GM18502 (cell line): ENCODE results near the gene SEC16A.
"Not testable (repeated sequence)": the region's sequence is repeated elsewhere in the genome, so short reads cannot be mapped to it uniquely, and the experiment has no call there.

Experiments used
- ATAC-seq: cut with Tn5 transposase; IDR thresholded peaks from one replicate; pipeline ENCODE4 v1.9.1; 2021; ENCODE audit warnings: mild to moderate bottlenecking; ENCODE audit not compliant: unreplicated experiment, poor library complexity

SEC16A gene

GRCh38 chr9:136405904-136406303 is 76.9 kb downstream of the SEC16A start:
- not testable (repeated sequence) for ATAC-seq

- ATAC-seq, result no peak
Measured at GRCh38 chr9:136405481-136405880, 77.4 kb downstream of the SEC16A start.

GRCh38 chr9:136404801-136405136 is 78.1 kb downstream of the SEC16A start:
- ATAC-seq, result no peak

- ATAC-seq, result no peak
Measured at GRCh38 chr9:136403915-136404800, 78.7 kb downstream of the SEC16A start.

- ATAC-seq, result no peak
Measured at GRCh38 chr9:136403538-136403914, 79.3 kb downstream of the SEC16A start.

GRCh38 chr9:136402067-136402466 is 80.8 kb downstream of the SEC16A start:
- no peak for ATAC-seq

- no peak for ATAC-seq
Measured at GRCh38 chr9:136401173-136401922, 81.5 kb downstream of the SEC16A start.

GRCh38 chr9:136400038-136400834 is 82.6 kb downstream of the SEC16A start, which contains the start of gene SNAPC4:
Gene SNAPC4 (minus strand): TSS chr9:136400170. CDS start chr9:136398428, 1,742 bp downstream.
- peak; percentile 77 for ATAC-seq

GRCh38 chr9:136399176-136400037 is 83.4 kb downstream of the SEC16A start:
- peak; percentile 20 for ATAC-seq

- no peak for ATAC-seq
Measured at GRCh38 chr9:136398286-136398685, 84.6 kb downstream of the SEC16A start.

- ATAC-seq, result no peak
Measured at GRCh38 chr9:136397643-136398042, 85.2 kb downstream of the SEC16A start.

- no peak for ATAC-seq
Measured at GRCh38 chr9:136396219-136396515, 86.7 kb downstream of the SEC16A start.

GRCh38 chr9:136395345-136396218 is 87.3 kb downstream of the SEC16A start:
- no peak for ATAC-seq

GRCh38 chr9:136395020-136395340 is 87.9 kb downstream of the SEC16A start:
- ATAC-seq, result no peak

GRCh38 chr9:136394312-136395019 is 88.4 kb downstream of the SEC16A start:
- ATAC-seq, result no peak

- no peak for ATAC-seq
Measured at GRCh38 chr9:136393531-136393930, 89.3 kb downstream of the SEC16A start.

- no peak for ATAC-seq
Measured at GRCh38 chr9:136392538-136393449, 90.0 kb downstream of the SEC16A start.
